Vagina (tissue), 2 donors: ENCODE measurements around the gene LHX2. TPM values are rescaled to one million over a fixed set of nuclear protein-coding genes. Genes with fewer than 3 reads are reported as not detected.

ENCODE experiments used
- DNase-seq, 2 donors: peaks; one replicate each; pipeline ENCODE4 v3.0.0-alpha.2; 2017; ENCODE audit errors: extremely low spot score in 2 of 2
- H3K27ac ChIP-seq: fragments of 200-600 bp; sonication (generic); one replicate; pipeline ENCODE4 v1.5.1; 2019
- H3K27me3 ChIP-seq: fragments of 200-600 bp; sonication (generic); one replicate; pipeline ENCODE4 v1.5.1; 2019
- H3K36me3 ChIP-seq, 2 donors: fragments of 200-600 bp; sonication (generic); one replicate each; pipeline ENCODE4 v1.5.1; 2017 to 2019
- H3K4me1 ChIP-seq: fragments of 200-600 bp; sonication (generic); one replicate; pipeline ENCODE4 v1.5.1; 2019
- H3K4me3 ChIP-seq, 2 donors: fragments of 200-600 bp; sonication (generic); 1 replicate in 1 of 2; 2 replicates in 1 of 2; pipeline ENCODE4 v1.5.1; 2016 to 2019
- H3K9me3 ChIP-seq: fragments of 200-600 bp; sonication (generic); one replicate; pipeline ENCODE4 v1.5.1; 2019
- CTCF ChIP-seq, 3 experiments: fragments of 450-650 bp in 2 of 3; fragments of 200-600 bp in 1 of 3; sonication (generic) in 1 of 3; IDR thresholded peaks; one replicate each; pipeline ENCODE4 v1.5.1; 2017 to 2019; ENCODE audit warnings: antibody characterized with exemption in 3 of 3, mild to moderate bottlenecking in 2 of 3, moderate library complexity in 2 of 3
- POLR2A ChIP-seq, 2 donors: fragments of 450-650 bp; IDR thresholded peaks; one replicate each; pipeline ENCODE4 v1.6.1; 2017; ENCODE audit warnings: antibody characterized with exemption in 2 of 2, mild to moderate bottlenecking in 2 of 2, moderate library complexity in 2 of 2
- POLR2AphosphoS5 ChIP-seq, 2 donors: sonication (generic); formaldehyde crosslinking; IDR thresholded peaks; one replicate each; pipeline ENCODE4 v1.9.0; 2017; ENCODE audit warnings: antibody characterized with exemption in 2 of 2, mild to moderate bottlenecking in 2 of 2, low read depth in 1 of 2; ENCODE audit not compliant: insufficient read depth in 1 of 2
- intact Hi-C: fragments of 100-400 bp; cut with DNase I; formaldehyde crosslinking; loops from one replicate; pipeline ENCODE4 v1.15.1; 2023
- total RNA-seq: library from RNA; depleted of rRNA; stranded (reverse); fragments of >200 nt; gene quantifications from one replicate; pipeline ENCODE4 v1.2.3, GENCODE V29; 2016

LHX2 gene
- total RNA-seq, 1 donor from 2014 or later, result not detected

- H3K4me3 ChIP-seq, result no peak overlapping the region
- H3K9me3 ChIP-seq, result no peaks in the 10 kb centered on the region
- intact Hi-C loops, result no loop called here
- no peaks in the 10 kb centered on the region for H3K4me1 ChIP-seq
- no peak for DNase-seq
- no peak overlapping the region for H3K27ac ChIP-seq
- H3K27me3 ChIP-seq, result no peaks in the 10 kb centered on the region
- TF ChIP-seq CTCF (IDR thresholded peaks at IDR 0.05), result no peak
- no peak for TF ChIP-seq POLR2AphosphoS5 (IDR thresholded peaks at IDR 0.05; ENCODE audit: insufficient read depth in 1 of 2, low read depth in 1 of 2)
- no peak for TF ChIP-seq POLR2A (IDR thresholded peaks at IDR 0.05)
- no peaks in the 10 kb centered on the region for H3K36me3 ChIP-seq
Measured at GRCh38 chr9:124035001-124035650, 23.6 kb downstream of the LHX2 start.

- H3K4me3 ChIP-seq, result no peak overlapping the region
- no peak overlapping the region for H3K27ac ChIP-seq
- intact Hi-C loops, result no loop called here
- no peak for DNase-seq
- no peaks in the 10 kb centered on the region for H3K27me3 ChIP-seq
- H3K36me3 ChIP-seq, result no peaks in the 10 kb centered on the region
- peaks cover 11% of the 10 kb centered on the region for H3K4me1 ChIP-seq
- TF ChIP-seq POLR2A (IDR thresholded peaks at IDR 0.05), result no peak
- no peak for TF ChIP-seq POLR2AphosphoS5 (IDR thresholded peaks at IDR 0.05; ENCODE audit: insufficient read depth in 1 of 2, low read depth in 1 of 2)
- TF ChIP-seq CTCF (IDR thresholded peaks at IDR 0.05), result no peak
- H3K9me3 ChIP-seq, result no peaks in the 10 kb centered on the region
Measured at GRCh38 chr9:124036578-124036977, 25.0 kb downstream of the LHX2 start.

- H3K36me3 ChIP-seq, result no peaks in the 10 kb centered on the region
- H3K27ac ChIP-seq, result no peak overlapping the region
- DNase-seq, result no peak
- H3K4me1 ChIP-seq, result peaks cover 20% of the 10 kb centered on the region
- H3K4me3 ChIP-seq, result no peak overlapping the region
- H3K9me3 ChIP-seq, result no peaks in the 10 kb centered on the region
- no peaks in the 10 kb centered on the region for H3K27me3 ChIP-seq
- TF ChIP-seq POLR2A (IDR thresholded peaks at IDR 0.05), result no peak
- no peak for TF ChIP-seq POLR2AphosphoS5 (IDR thresholded peaks at IDR 0.05; ENCODE audit: insufficient read depth in 1 of 2, low read depth in 1 of 2)
- TF ChIP-seq CTCF (IDR thresholded peaks at IDR 0.05), result no peak
- intact Hi-C loops, result no loop called here
Measured at GRCh38 chr9:124037790-124038189, 26.2 kb downstream of the LHX2 start.

- DNase-seq, result no peak
- no peak for TF ChIP-seq CTCF (IDR thresholded peaks at IDR 0.05)
- TF ChIP-seq POLR2A (IDR thresholded peaks at IDR 0.05), result no peak
- no peak for TF ChIP-seq POLR2AphosphoS5 (IDR thresholded peaks at IDR 0.05; ENCODE audit: insufficient read depth in 1 of 2, low read depth in 1 of 2)
- H3K27ac ChIP-seq, result no peak overlapping the region
- H3K9me3 ChIP-seq, result no peaks in the 10 kb centered on the region
- intact Hi-C loops, result no loop called here
- no peak overlapping the region for H3K4me3 ChIP-seq
- H3K27me3 ChIP-seq, result no peaks in the 10 kb centered on the region
- peaks cover 20% of the 10 kb centered on the region for H3K4me1 ChIP-seq
- no peaks in the 10 kb centered on the region for H3K36me3 ChIP-seq
Measured at GRCh38 chr9:124038239-124038638, 26.7 kb downstream of the LHX2 start.

GRCh38 chr9:124038790-124039633, 27.4 kb downstream of the LHX2 start:
- TF ChIP-seq POLR2AphosphoS5 (IDR thresholded peaks at IDR 0.05; ENCODE audit: insufficient read depth in 1 of 2, low read depth in 1 of 2) (no peak), CTCF (IDR thresholded peaks at IDR 0.05) (no peak), POLR2A (IDR thresholded peaks at IDR 0.05) (no peak)
- Histone ChIP-seq H3K4me1 (peaks cover 20% of the 10 kb centered on the region), H3K4me3 (no peak overlapping the region), H3K9me3 (no peaks in the 10 kb centered on the region), H3K27ac (no peak overlapping the region), H3K27me3 (no peaks in the 10 kb centered on the region), H3K36me3 (no peaks in the 10 kb centered on the region)
- no peak for DNase-seq
- intact Hi-C loops, result no loop called here
